Measurements from ENCODE around the gene BOLA3. TPM values are rescaled to one million over a fixed set of nuclear protein-coding genes. Genes with fewer than 3 reads are reported as not detected.
"Not testable (repeated sequence)": the region's sequence is repeated elsewhere in the genome, so short reads cannot be mapped to it uniquely, and the experiment has no call there.

BOLA3 gene
- total and polyA plus RNA-seq, 2 of the 4 experiments (the other 2 are of a cell fraction) = 13.3 to 39.5 TPM

- TF ChIP-seq NFE2L2 (IDR thresholded peaks at IDR 0.05; ENCODE audit: low read depth, low read length) = no peak
Measured at GRCh38 chr2:74089816-74090745, 57.6 kb downstream of the BOLA3 start (continued).

- BruUV-seq (replicated peaks); H2AFZ ChIP-seq (replicated peaks; ENCODE audit: low read length, poor library complexity); H3K4me1 ChIP-seq (ENCODE audit: control insufficient read depth, insufficient read depth, low read length); H3K9ac ChIP-seq (ENCODE audit: low read depth, low read length); H3K27ac ChIP-seq (ENCODE audit: insufficient read depth, low read length); H4K91ac ChIP-seq (ENCODE audit: insufficient read depth, low read depth, low read length); in situ Hi-C loops (cut with MboI; ENCODE audit: low sequenced_read_pairs); intact Hi-C loops (cut with micrococcal nuclease); H3K9me1 ChIP-seq (ENCODE audit: insufficient read depth, low read length); ATAC-seq (ENCODE audit: low read depth); H4K20me1 ChIP-seq (ENCODE audit: insufficient read depth, low read length); H3K4ac ChIP-seq (ENCODE audit: low read depth, low read length); H3K4me2 ChIP-seq (ENCODE audit: low read depth, low read length); H3K18ac ChIP-seq (ENCODE audit: low read depth, low read length); H4K5ac ChIP-seq (ENCODE audit: low read depth, low read length); H3K56ac ChIP-seq (ENCODE audit: extremely low read depth, insufficient read depth, low read length); H3K27me3 ChIP-seq (ENCODE audit: control insufficient read depth, insufficient read depth, low read length); H4K8ac ChIP-seq (ENCODE audit: low read depth in 2 of 2, low read length in 2 of 2); CTCF ChIA-PET; H3K14ac ChIP-seq (replicated peaks; ENCODE audit: low read depth, low read length); H3K79me1 ChIP-seq (ENCODE audit: low read depth in 1 of 2, low read length in 2 of 2); dilution Hi-C loops (cut with HindIII; ENCODE audit: low sequenced_read_pairs, unreplicated experiment); H2BK20ac ChIP-seq (ENCODE audit: low read depth, low read length); DNase-seq; POLR2A ChIA-PET (ENCODE audit: unreplicated experiment); H2BK5ac ChIP-seq (ENCODE audit: low read depth, low read length, poor library complexity, severe bottlenecking); H3K4me3 ChIP-seq (ENCODE audit: insufficient read depth, low read depth, low read length); H3K23ac ChIP-seq (ENCODE audit: low read depth, low read length); H3K9me3 ChIP-seq (ENCODE audit: control insufficient read depth, insufficient read depth, low read length); H2BK15ac ChIP-seq (ENCODE audit: low read depth, low read length); H2BK120ac ChIP-seq (ENCODE audit: low read depth, low read length); H2AK5ac ChIP-seq (ENCODE audit: low read depth, low read length); H2AK9ac ChIP-seq (replicated peaks; ENCODE audit: low read depth, low read length, poor library complexity): not testable (repeated sequence)
- 93% methylated on average over 3 of the region's 8 CpGs; no CpG with 5 or more reads in 1 of the 2 experiments for WGBS, 2 experiments (ENCODE audit: extremely low coverage in 2 of 2, insufficient read length in 1 of 2)
- H3K36me3 ChIP-seq (ENCODE audit: control insufficient read depth, insufficient read depth, low read length) = peaks cover 45% of the 10 kb centered on the region
Measured at GRCh38 chr2:74088676-74089075, 59.0 kb downstream of the BOLA3 start.
